ENCODE measurements around the gene PPM1F.

PPM1F gene

GRCh38 chr22:21980547-21980946, 27.9 kb upstream of the PPM1F start:
- Histone ChIP-seq H3K4me3 (no peak overlapping the region), H3K36me3 (peaks cover 0 to 14% (median under 1%) of the 10 kb centered on the region in 3 donors), H3K27me3 (no peaks in the 10 kb centered on the region), H3K9me3 (no peaks in the 10 kb centered on the region), H3K4me1 (peaks cover 0 to 22% (median 17%) of the 10 kb centered on the region in 4 donors), H3K27ac (no peak overlapping the region)
- no peak for DNase-seq
- intact Hi-C loops (cut with DNase I; ENCODE audit: low total_unique reads), result no loop called here
- TF ChIP-seq CTCF (IDR thresholded peaks at IDR 0.05), result no peak

- H3K4me3 ChIP-seq, result no peak overlapping the region
- H3K27ac ChIP-seq, result no peak overlapping the region
- intact Hi-C loops (cut with DNase I; ENCODE audit: low total_unique reads), result no loop called here
- no peak for TF ChIP-seq CTCF (IDR thresholded peaks at IDR 0.05)
- no peaks in the 10 kb centered on the region for H3K9me3 ChIP-seq
- H3K36me3 ChIP-seq, result peaks cover 7 to 31% (median 17%) of the 10 kb centered on the region in 3 donors
- DNase-seq, result no peak
- no peaks in the 10 kb centered on the region for H3K27me3 ChIP-seq
- peaks cover 0 to 22% (median 17%) of the 10 kb centered on the region in 4 donors for H3K4me1 ChIP-seq
Measured at GRCh38 chr22:21978564-21979386, 26.1 kb upstream of the PPM1F start.

- Histone ChIP-seq H3K27ac (no peak overlapping the region), H3K36me3 (peaks cover 14 to 40% (median 26%) of the 10 kb centered on the region in 3 donors), H3K4me3 (no peak overlapping the region), H3K9me3 (no peaks in the 10 kb centered on the region), H3K27me3 (no peaks in the 10 kb centered on the region), H3K4me1 (peaks cover 0 to 21% (median 14%) of the 10 kb centered on the region in 4 donors)
- no peak for TF ChIP-seq CTCF (IDR thresholded peaks at IDR 0.05)
- intact Hi-C loops (cut with DNase I; ENCODE audit: low total_unique reads), result no loop called here
- DNase-seq, result no peak
Measured at GRCh38 chr22:21977814-21978213, 25.2 kb upstream of the PPM1F start.

GRCh38 chr22:21975854-21976345, 23.3 kb upstream of the PPM1F start:
- TF ChIP-seq CTCF (IDR thresholded peaks at IDR 0.05), result no peak
- H3K4me3 ChIP-seq, result no peak overlapping the region
- H3K9me3 ChIP-seq, result no peaks in the 10 kb centered on the region
- no peak overlapping the region for H3K27ac ChIP-seq
- no peaks in the 10 kb centered on the region for H3K27me3 ChIP-seq
- no peak for DNase-seq
- H3K4me1 ChIP-seq, result peaks cover 0 to 8% (median under 1%) of the 10 kb centered on the region in 4 donors
- intact Hi-C loops (cut with DNase I; ENCODE audit: low total_unique reads), result no loop called here
- H3K36me3 ChIP-seq, result peaks cover 31 to 60% (median 44%) of the 10 kb centered on the region in 3 donors

GRCh38 chr22:21975273-21975672, 22.6 kb upstream of the PPM1F start:
- H3K36me3 ChIP-seq, result peaks cover 37 to 66% (median 50%) of the 10 kb centered on the region in 3 donors

More at GRCh38 chr22:21975273-21975672, 22.6 kb upstream of the PPM1F start:
- H3K4me3 ChIP-seq, result no peak overlapping the region
- intact Hi-C loops (cut with DNase I; ENCODE audit: low total_unique reads), result no loop called here
- H3K4me1 ChIP-seq, result peaks cover 0 to 2% (median 0%) of the 10 kb centered on the region in 4 donors
- no peak overlapping the region for H3K27ac ChIP-seq
- no peaks in the 10 kb centered on the region for H3K27me3 ChIP-seq
- no peak for TF ChIP-seq CTCF (IDR thresholded peaks at IDR 0.05)
- DNase-seq, result no peak
- no peaks in the 10 kb centered on the region for H3K9me3 ChIP-seq

Measured in tibial artery (tissue), 4 donors.